ENCODE results near the gene RICTOR.
"Not testable (repeated sequence)": the region's sequence is repeated elsewhere in the genome, so short reads cannot be mapped to it uniquely, and the experiment has no call there.

Gene RICTOR

DNA sequence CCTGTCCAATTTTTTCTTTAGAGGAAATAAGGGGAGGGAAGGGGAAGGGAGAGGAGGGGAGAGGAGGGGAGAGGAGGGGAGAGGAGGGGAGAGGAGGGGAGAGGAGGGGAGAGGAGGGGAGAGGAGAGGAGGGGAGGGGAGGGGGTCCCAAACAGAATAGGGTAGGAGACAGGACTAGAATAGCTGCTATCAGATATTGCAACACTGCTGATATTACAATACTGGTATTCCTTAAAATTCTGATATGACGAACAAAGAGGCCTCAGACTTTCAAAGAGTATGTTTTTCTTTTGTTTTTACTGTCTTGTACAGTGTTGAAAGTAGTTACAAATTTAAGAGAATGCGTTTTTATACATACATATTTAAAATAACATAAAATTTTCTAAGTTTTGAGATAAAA lies 67.5 kb downstream of the RICTOR start:
- no peak for DNase-seq (ENCODE audit: low spot score)

DNA sequence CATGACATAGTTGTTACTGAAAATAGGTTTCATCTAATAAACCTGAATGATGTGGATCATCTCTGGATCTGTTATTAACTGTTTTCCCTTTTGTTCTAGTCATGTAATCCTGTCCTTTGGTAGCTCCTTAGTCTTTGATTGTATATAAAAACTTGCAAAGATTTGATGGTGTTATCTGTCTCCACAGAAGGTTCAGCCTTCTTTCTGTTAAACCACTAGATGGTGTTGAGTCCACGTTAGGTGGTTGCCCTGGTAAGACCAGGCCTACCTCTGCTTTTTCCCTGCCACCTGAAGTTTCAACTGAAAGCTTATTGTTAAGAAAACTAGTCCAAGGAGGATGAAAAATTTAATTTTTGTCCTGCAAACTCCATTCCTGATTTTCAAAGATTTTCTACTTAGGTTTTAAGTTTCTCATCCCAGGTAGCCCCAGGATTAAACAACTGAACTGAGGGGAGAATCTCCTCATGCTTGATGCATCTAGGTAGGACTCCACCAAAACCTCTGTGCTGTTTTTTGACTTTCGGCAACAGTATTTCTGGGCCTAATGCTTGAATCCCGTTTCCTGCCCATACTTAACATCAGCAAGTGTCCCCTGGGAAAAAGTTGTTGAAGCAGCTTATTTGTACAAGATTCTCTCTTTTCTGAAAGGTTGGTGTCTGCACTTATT lies 68.5 kb downstream of the RICTOR start:
- peak; percentile 33 for DNase-seq (ENCODE audit: low spot score)

DNA sequence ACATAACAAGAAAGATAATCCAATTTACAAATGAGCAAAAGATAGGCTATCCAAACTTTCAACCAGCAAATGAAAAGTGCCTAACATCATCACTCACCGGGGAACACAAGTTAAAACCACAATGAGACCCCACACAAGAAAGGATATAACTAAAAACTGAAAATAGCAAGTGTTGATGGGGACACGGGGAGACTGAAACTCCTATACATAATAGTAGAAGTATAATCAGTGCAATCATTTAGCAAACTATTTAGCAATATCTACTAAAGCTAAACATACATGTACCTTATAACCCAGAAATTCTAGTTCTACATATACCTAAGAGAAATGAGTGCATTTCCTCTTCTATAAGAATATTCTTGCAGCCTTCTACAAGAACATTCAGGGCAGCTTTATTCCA lies 72.5 kb downstream of the RICTOR start:
- DNase-seq (ENCODE audit: low spot score): no peak

DNA sequence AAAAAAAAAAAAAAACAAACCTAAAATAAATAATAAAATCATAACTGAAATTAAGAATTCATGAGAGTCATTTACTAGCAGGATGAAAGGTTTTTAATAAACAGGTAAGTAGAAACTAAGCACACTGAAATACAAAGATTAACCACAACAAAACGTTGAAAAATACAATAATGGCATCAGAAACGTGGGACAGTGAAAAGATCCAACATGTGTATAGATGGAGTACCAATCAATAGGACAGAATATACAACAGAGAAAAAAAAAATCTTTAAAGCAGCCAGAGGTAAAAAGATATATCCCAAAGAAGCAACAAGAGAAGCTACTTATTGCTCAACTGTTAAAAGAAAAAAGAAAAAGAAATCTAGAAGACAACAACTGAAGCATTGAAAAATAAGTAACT lies 75.2 kb downstream of the RICTOR start:
- no peak for DNase-seq (ENCODE audit: low spot score)

DNA sequence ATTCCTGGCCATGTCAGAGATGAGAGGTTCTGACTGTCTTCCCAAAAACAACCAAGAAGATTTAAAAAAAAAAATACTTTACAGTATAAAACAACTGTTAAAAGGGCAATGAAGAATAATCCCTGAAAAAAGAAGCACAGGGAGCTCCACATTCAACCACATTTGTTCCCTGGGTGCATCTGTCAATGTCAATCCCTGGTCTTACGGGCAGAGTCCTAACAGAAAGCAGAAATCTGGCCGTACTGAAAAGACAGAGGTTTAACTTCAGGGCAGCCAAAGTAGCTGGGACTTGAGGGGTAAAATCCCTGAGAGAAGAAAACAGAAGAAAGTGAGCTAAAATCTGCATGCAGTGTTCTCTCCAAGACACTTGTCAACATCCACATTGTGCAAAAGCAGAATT lies 76.6 kb downstream of the RICTOR start:
- DNase-seq (ENCODE audit: low spot score): no peak

DNA sequence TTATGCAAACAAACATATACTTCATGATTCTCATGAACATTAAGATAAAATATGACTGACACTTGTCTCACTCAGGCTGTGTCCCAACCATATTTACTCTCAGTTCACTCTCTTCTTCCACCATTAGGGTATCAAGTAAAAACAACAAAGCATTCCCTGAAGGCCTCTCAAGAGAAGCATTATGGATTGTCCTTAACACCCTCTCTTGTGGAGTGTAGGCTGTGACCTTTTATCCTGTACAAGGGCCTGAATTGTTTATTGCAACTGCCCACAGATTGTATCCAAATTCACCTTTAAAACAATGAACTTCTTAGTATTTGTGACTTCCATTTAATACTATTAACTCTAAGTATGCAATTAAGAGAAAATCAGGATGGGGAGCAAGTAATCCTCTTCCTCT lies 78.1 kb downstream of the RICTOR start:
- no peak for DNase-seq (ENCODE audit: low spot score)

DNA sequence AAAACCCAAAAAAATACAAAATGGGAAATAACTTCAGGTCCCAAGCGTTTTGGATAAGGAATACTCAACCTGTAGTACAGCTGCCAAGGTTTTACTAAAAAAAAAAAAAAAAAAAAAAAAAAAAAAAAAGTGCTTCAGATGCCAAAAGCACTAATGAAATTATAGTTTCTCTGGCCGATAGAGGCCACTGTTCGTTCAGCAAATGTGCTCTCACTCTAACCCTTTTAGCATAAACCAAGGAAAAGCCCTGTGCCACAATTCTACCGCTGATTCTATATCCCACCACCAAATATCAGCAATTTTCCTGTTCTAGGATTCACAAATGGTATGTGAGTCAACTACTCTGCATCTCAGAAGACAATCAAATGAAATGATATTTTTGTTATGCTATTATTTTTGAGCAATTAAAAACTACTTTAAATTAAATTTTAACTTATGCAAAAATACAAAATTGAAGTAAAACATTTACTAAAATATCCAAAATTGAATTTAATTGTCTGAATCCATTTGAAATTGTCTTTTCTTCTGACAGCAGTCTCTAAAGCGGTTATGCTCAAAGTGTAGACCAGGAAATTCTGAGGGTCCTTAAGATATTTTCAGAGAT lies 79.8 kb downstream of the RICTOR start:
- DNase-seq (ENCODE audit: low spot score): peak; percentile 38

DNA sequence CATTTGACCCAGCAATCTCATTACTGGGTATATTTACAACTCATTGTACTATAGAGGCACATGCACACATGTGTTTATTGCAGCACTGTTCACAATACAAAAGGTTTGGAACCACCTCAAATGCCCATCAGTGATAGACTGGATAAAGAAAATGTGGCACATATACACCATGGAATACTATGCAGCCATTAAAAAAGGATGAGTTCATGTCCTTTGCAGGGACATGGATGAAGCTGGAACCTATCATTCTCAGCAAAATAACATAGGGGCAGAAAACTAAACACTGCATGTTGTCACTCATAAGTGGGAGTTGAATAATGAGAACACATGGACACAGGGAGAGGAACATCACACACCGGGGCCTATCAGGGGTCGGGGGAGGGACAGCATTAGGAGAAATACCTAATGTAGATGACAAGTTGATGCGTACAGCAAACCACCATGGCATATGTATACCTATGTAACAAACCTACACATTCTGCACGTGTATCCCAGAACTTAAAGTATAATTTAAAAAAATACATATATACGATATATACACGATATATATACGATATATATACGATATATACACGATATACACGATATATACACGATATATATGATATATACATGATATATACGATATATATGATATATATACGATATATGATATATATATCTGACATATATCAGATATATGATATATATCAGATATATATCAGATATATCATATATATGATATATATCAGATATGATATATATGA lies 84.1 kb downstream of the RICTOR start:
- DNase-seq (ENCODE audit: low spot score): not testable (repeated sequence)

DNA sequence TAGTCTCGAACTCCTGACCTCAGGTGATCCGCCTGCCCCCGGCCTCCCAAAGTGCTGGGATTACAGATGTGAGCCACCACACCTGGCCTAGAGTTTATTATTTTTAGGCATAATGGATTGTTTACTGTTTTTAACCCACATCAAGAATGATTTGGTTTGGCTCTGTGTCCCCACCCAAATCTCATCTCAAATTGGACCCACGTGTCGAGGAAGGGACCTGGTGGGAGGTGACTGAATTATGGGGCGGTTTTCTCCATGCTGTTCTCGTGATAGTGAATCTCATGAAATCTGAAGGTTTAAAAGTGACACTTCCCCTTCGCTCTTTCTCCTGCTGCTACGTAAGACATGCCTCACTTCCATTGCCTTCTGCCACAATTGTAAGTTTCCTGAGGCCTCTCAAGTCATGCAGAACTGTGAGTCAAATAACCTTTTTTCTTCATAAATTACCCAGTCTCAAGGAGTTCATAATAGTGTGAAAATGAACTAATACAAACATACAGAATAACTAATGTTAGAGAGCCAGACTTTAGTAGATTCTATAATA lies 88.2 kb downstream of the RICTOR start:
- DNase-seq (ENCODE audit: low spot score): no peak

DNA sequence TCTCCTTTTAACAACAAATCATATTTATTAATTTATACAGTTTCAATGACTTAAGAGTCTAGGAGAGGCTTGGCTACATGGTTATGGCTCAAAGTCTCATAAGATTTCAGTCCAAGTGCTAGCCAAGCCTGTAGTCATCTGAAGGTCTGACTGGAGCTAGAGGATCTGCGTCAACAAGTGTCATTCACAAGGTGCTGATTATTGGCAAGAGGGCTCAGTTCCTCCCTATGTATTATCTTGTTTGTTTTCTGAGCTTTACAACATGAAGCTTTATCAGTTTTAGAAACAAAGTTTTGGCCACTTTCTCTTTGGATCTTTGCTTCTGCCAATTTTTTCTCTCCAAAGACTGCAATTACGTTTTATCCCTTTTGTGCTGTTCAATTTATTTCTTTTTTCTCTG lies 94.7 kb downstream of the RICTOR start:
- DNase-seq (ENCODE audit: low spot score): no peak

DNA sequence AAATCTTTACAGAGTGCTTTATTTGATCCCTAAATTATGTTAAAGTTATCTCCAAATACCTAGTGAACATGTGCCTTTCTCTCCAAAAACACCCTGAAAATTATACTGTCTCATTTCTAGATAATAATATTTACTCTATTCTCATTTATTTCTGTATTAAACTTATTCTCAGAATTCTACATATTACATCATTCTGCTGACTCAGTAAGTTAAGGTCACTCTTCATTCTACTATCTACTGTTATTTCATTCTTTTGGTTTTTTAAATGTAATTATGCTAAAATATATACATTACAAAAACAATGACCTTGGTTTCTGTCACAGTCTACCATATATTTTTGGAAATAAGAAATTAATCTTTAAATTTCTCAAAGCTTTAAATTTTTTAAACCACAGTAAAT lies 96.2 kb downstream of the RICTOR start:
- no peak for DNase-seq (ENCODE audit: low spot score)

DNA sequence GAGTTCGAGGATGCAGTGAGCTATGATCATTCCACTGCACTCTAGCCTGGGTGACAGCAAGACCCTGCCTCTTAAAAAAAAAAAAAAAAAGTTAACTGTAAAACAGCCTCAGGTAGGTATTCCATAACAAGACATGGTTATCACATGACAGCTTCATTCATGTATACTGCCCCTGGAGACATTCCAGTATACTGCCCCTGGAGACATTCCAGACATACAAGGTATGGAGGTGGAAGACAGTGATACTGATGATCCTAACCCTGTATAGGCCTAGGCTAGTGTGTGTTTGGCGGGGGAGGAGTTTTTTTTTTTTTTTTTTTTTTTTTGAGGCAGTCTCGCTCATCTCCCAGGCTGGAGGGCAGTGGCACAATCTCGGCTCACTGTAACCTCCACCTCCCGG lies 105.5 kb downstream of the RICTOR start:
- no peak for DNase-seq (ENCODE audit: low spot score)

DNA sequence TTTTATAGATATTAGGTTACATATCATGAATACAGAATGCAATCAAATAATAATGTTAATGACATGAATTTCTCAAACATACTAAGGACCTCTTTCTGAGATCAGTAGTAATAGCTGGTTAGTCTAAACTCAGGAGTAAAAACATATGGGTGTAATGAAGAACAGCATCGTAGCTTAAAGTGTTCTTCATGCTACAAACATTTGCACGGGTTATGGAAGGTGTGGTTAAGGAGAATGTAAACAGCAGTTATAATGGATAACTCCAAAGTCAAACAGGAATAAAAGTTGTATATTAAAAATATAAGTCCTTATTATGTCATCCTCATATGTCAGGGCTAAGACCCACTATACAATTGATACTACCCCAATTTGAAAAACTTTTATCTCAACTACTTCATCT lies 112.5 kb downstream of the RICTOR start:
- DNase-seq (ENCODE audit: low spot score): no peak

DNA sequence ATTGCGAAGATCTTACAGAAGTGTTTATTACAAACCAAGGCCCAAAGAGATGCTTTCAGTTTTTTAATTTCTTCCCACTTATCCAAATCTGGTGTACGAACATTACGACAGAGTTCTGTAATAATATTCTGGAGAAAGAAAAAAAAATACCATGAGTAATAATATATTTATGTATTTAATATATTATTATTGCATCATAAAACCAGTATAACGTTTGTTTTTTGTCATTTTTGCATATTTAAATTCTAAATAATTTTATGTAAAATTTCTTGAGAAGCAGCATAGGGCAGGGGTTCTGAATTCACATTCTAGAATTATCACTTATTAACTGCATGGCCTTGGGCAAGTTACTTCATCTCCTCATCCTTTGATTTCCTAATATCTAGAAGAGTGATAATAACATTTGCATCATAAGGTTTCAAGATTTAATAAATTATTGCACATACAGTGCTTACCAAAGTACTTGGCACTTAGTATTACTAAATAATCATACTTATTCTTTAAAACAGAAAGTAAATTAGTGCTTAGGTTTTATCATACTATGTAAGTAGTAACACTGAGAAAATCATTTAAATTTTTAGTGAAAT lies 120.7 kb downstream of the RICTOR start:
- no peak for DNase-seq (ENCODE audit: low spot score)

DNA sequence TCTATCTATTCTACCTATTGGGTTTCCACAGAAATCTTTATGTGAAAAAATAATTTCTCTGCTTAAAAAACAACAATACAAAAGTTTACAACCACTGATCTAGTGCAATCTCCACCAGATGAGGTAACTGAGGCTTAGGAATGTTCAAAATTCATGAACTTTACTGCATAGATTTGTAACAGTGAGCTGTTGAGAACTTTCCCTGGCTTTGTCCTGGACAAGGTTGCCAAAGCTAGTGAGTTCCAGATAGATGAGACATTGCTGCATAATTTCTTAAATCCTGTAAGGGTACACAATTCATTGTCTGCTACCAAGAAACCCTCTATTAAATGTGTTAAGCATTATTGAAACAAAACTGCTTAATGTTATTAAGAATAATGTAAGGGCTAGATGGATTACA lies 125.7 kb downstream of the RICTOR start:
- no peak for DNase-seq (ENCODE audit: low spot score)

DNA sequence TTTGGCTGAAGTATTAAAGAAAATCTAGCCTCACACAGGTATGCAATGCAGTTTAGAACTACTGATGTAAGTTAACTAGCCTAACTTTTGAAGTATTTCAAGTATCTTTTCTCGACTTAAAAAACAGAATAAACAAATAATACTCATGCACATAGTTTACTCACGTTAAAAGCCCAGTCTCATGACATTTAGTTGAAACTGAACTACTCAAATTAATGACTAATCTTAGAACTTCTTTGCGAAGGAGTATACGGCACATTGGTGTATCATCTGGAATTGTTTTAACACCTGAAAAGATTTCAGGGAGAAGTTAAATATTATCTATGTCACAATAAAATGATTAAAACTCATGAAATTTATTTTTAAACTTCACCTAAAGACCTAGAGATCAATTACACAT lies 129.9 kb downstream of the RICTOR start:
- DNase-seq (ENCODE audit: low spot score): no peak

DNA sequence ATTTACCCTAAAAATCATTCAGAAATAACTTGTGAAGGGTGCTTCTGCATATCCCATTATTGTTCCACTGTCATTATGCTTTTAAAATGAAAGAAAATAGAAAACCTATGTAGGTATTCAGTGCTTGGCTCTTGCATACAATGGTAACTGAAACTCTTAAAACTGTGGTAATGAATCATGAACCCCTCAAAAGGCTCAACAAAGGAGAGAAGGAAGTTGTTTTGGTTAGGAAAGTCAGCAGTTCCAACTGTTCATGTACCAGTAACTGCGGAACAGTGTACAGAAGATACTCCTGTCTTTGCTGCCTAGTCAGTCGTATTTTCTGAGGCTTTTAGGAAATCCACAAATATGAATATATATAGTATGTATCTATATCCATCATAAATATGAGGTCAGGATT lies 132.3 kb downstream of the RICTOR start:
- DNase-seq (ENCODE audit: low spot score): no peak

DNA sequence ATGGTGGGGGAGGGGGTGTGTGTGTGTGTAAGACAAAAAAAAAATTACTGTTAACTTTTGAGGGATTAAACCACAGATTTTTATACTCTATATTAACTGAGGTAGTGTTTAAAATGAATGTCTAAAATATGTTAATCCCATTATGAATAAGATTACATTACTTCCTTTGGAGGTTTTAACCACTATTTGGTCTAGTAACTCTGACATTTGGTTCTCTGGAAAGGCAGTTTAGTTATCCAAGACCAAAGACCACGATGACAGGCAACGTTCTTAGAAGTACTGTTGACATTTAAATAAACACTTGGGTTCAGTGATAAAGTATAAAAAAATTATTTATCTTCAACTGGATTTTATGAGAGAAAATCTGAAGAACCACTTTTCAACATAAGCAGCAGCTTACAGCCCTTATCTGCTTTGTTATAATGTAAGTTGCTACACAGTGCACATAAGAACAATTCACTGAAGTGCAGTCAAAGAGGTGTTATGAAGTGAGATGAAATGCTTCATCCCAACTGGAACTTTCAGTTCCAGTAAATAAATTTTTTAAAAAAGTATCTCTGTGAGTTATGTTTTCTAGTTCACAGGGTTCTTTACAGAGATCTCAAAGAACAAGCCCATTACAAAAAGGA lies 133.9 kb downstream of the RICTOR start:
- no peak for DNase-seq (ENCODE audit: low spot score)

DNA sequence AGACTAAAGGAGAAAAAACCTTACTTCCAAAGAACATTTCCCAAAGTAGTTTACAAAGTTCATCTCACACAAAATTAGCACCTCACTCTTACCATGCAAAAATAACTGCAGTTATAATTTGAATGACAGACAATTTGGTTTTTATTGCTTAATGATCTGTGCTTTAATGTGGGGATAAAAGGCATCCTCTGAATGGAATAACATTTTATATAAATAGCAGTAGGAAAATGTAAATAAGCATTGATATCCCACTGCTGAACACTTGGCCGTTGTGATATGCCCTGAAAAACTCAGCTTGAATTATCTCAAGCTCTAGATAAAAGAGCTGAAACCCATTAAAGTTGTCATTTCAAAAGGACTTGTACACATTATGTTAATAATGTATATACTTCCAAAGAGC lies 135.2 kb downstream of the RICTOR start:
- no peak for DNase-seq (ENCODE audit: low spot score)

DNA sequence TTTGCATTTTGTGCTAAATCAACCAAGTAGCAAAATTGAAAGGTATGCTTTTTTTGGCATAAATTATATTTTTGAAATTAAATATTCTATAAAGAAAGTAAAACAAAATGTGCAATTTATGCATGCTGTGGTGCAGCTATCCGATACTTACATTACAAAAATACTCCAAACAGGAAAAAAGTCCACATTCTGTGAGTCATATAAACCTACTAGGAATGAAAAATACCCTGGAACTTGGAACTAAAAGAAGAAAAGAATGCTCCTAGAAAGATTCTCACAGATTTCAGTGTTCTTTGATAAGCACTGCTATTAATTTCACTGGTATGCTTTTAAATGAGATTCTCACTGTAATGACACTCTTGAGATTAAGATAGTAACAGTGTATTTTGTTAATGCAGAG lies 135.8 kb downstream of the RICTOR start:
- no peak for DNase-seq (ENCODE audit: low spot score)

DNA sequence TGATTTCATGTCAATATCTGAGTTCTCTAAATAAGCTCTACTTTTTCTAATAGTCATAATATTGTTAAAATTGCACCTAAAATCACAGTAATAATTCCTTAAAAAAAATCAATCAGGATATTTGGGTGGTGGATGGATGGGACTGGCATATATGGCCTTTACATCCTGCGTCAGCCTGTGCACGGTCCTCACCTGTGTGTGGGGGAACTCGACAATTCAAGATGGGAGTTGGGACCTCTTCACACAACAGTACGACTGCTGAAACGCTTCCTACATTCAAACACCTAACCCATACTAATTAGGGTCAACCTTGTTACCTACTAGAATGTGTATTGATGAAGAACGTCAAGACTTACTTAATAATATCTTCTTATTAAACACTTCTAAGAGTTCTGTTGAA lies 137.9 kb downstream of the RICTOR start:
- DNase-seq (ENCODE audit: low spot score): no peak

DNA sequence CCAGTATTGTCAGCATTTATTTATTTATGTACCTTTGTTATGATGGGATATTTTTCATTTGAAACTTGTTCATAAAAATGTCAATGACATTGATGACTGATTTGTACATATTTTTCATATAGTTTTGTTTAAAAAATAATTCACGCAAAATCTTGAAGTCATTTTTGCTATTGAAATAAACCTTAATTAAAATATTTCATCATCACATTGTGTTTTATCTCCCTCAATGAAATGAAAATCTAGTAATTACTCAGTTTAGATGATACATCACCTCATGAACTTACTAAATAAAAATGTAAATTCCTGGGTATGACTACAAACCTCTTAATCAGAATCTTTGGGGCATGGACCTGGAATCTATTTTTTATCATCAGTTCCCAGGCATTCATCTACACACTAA lies 138.8 kb downstream of the RICTOR start:
- DNase-seq (ENCODE audit: low spot score): no peak

Measured in CD4-positive, alpha-beta T cell treated with Interleukin-15 for 4 hours (primary cell).